K562 (cell line): ENCODE results near the gene GUCY1A1. TPM values are rescaled to one million over a fixed set of nuclear protein-coding genes. Genes with fewer than 3 reads are reported as not detected.

Experiments used
- ATAC-seq: fragments of 200-7000 bp; cut with Tn5 transposase; 3 replicates; pipeline ENCODE4 v1.9.1; 2020; ENCODE audit warnings: moderate library complexity
- BruUV-seq: library from RNA; stranded (reverse); fragments of 400-500 nt; replicated peaks from 2 replicates; lab custom pipeline; 2021; lab: Mats Ljungman, UMichigan
- CTCF ChIA-PET: fragments of 300-600 bp; formaldehyde crosslinking; extraction: SDS; loops from one replicate; lab custom pipeline; 2021; ENCODE audit warnings: low intra/inter-chr PET ratio; lab: Yijun Ruan, JAX
- POLR2A ChIA-PET: fragments of 300-600, 350-650 bp; sonication (Branson Sonifier 250); formaldehyde crosslinking; extraction: SDS; loops from one replicate; lab custom pipeline; 2021; ENCODE audit warnings: antibody characterized with exemption, inconsistent platforms; lab: Yijun Ruan, JAX
- DNase-seq, 4 experiments: peaks; one replicate each; pipeline versions ENCODE4 v3.0.0 to v3.0.0-alpha.2; 2011 to 2018; ENCODE audit warnings: low spot score in 3 of 4, mixed read lengths in 3 of 4; ENCODE audit errors: extremely low read depth in 1 of 4
- FAIRE-seq: peaks from 2 replicates; lab custom pipeline; 2011; peaks lifted over from hg19 to GRCh38; lab: Jason Lieb, UNC
- H2AFZ ChIP-seq: 2 replicates; pipeline ENCODE4 v1.6.0; 2011; ENCODE audit warnings: low read depth, low read length, control low read depth, inconsistent platforms
- H3K27ac ChIP-seq: fragments of 200-600 bp; 3 replicates; pipeline ENCODE4 v1.8.0; 2011; ENCODE audit warnings: low read depth, mild to moderate bottlenecking, control low read depth, inconsistent platforms, low read length, moderate library complexity, mixed read lengths; ENCODE audit errors: extremely low read depth
- H3K27me3 ChIP-seq, 2 experiments: fragments of 300-600 bp in 1 of 2; 2 replicates in 1 of 2; 3 replicates in 1 of 2; pipeline versions ENCODE4 v1.6.0 to v1.8.0; 2011; ENCODE audit warnings: inconsistent platforms in 2 of 2, low read length in 2 of 2, mild to moderate bottlenecking in 1 of 2, mixed read lengths in 1 of 2, moderate library complexity in 1 of 2; ENCODE audit not compliant: control insufficient read depth in 2 of 2, insufficient read depth in 2 of 2
- H3K36me3 ChIP-seq: fragments of 300-600 bp; 3 replicates; pipeline ENCODE4 v1.8.0; 2011; ENCODE audit warnings: mild to moderate bottlenecking, low read length, inconsistent platforms; ENCODE audit not compliant: control insufficient read depth, insufficient read depth
- H3K4me1 ChIP-seq, 2 experiments: fragments of 200-600 bp in 1 of 2; replicated peaks in 1 of 2; 2 replicates in 1 of 2; 3 replicates in 1 of 2; pipeline versions ENCODE4 v1.5.1 to v1.8.0; 2011; ENCODE audit warnings: inconsistent platforms in 2 of 2, low read length in 2 of 2, mild to moderate bottlenecking in 1 of 2, mixed read lengths in 1 of 2, moderate library complexity in 1 of 2; ENCODE audit not compliant: control insufficient read depth in 2 of 2, insufficient read depth in 2 of 2
- H3K4me2 ChIP-seq: 2 replicates; pipeline ENCODE4 v1.6.1; 2011; ENCODE audit warnings: low read length, control low read depth, inconsistent platforms, mixed read lengths; ENCODE audit not compliant: insufficient read depth
- H3K4me3 ChIP-seq: fragments of 200-600 bp; sonication (generic), shearing (Covaris generic); 2 replicates; pipeline ENCODE4 v1.5.1; 2016; ENCODE audit warnings: control low read depth, inconsistent platforms
- H3K79me2 ChIP-seq: fragments of 200-600 bp; 3 replicates; pipeline ENCODE4 v1.8.0; 2011; ENCODE audit warnings: low read length, inconsistent platforms; ENCODE audit not compliant: control insufficient read depth, insufficient read depth
- H3K9ac ChIP-seq, 2 experiments: 2 replicates each; pipeline versions ENCODE4 v1.6.0 to v1.6.1; 2011; ENCODE audit warnings: low read depth in 2 of 2, low read length in 2 of 2, control low read depth in 1 of 2, inconsistent platforms in 1 of 2, mild to moderate bottlenecking in 1 of 2, mixed read lengths in 1 of 2; ENCODE audit not compliant: insufficient read depth in 1 of 2
- H3K9me1 ChIP-seq: one replicate; pipeline ENCODE4 v1.6.0; 2011; ENCODE audit warnings: inconsistent platforms, mild to moderate bottlenecking, low read length, moderate library complexity; ENCODE audit not compliant: control insufficient read depth, insufficient read depth
- H3K9me3 ChIP-seq: replicated peaks from 2 replicates; pipeline ENCODE4 v1.5.1; 2011; ENCODE audit warnings: low read depth, low read length, inconsistent platforms; ENCODE audit not compliant: control insufficient read depth, insufficient read depth
- H4K20me1 ChIP-seq: replicated peaks from 2 replicates; pipeline ENCODE4 v1.6.1; 2011; ENCODE audit warnings: low read length, inconsistent platforms, mixed read lengths; ENCODE audit not compliant: control insufficient read depth, insufficient read depth
- DDX20 ChIP-seq: fragments of 450-650 bp; IDR thresholded peaks from 2 replicates; pipeline ENCODE4 v1.6.1; 2016; ENCODE audit warnings: missing genetic modification characterization, low read depth, mild to moderate bottlenecking, missing compliant biosample characterization, moderate library complexity
- HCFC1 ChIP-seq: IDR thresholded peaks from 2 replicates; pipeline ENCODE4 v1.6.1; 2012; ENCODE audit warnings: low read depth, low read length, improper control_type of control experiment
- HDAC3 ChIP-seq: fragments of 450-650 bp; IDR thresholded peaks from 2 replicates; pipeline ENCODE4 v1.6.1; 2018; ENCODE audit warnings: borderline replicate concordance, mild to moderate bottlenecking, moderate library complexity; ENCODE audit not compliant: partially characterized antibody
- KLF10 ChIP-seq: fragments of 250-450 bp; sonication (Bioruptor Pico); IDR thresholded peaks from 2 replicates; pipeline ENCODE4 v1.6.1; 2021; ENCODE audit warnings: matching md5 sums
- LCOR ChIP-seq: sonication (generic); formaldehyde crosslinking; IDR thresholded peaks from 2 replicates; pipeline ENCODE4 v1.8.0; 2022; ENCODE audit warnings: mild to moderate bottlenecking, missing genetic modification reagents
- MAFK ChIP-seq: IDR thresholded peaks from 2 replicates; pipeline ENCODE4 v1.6.1; 2011; ENCODE audit warnings: low read length, improper control_type of control experiment
- MCM3 ChIP-seq: fragments of 450-650 bp; IDR thresholded peaks from 2 replicates; pipeline ENCODE4 v1.6.1; 2016
- POLR2B ChIP-seq: fragments of 450-650 bp; IDR thresholded peaks from 2 replicates; pipeline ENCODE4 v1.6.1; 2018; ENCODE audit warnings: low read depth; ENCODE audit not compliant: partially characterized antibody
- PTTG1 ChIP-seq: fragments of 450-650 bp; IDR thresholded peaks from 2 replicates; pipeline ENCODE4 v1.6.1; 2016; ENCODE audit warnings: low read depth, mild to moderate bottlenecking, missing genetic modification characterization, missing compliant biosample characterization
- SRSF9 ChIP-seq: fragments of 200-400 bp; formaldehyde crosslinking; IDR thresholded peaks from 2 replicates; pipeline ENCODE4 v1.6.1; 2017; ENCODE audit warnings: low read depth, low read length, borderline replicate concordance
- XRCC5 ChIP-seq: fragments of 200-400 bp; formaldehyde crosslinking; IDR thresholded peaks from 2 replicates; pipeline ENCODE4 v1.6.1; 2017; ENCODE audit warnings: low read depth, mild to moderate bottlenecking, low read length
- ZBED1 ChIP-seq: IDR thresholded peaks from 2 replicates; pipeline ENCODE4 v1.6.1; 2014
- in situ Hi-C: fragments of 300-500 bp; cut with MboI; formaldehyde crosslinking; loops from 4 replicates; pipeline ENCODE4 v1.15.0; 2018; ENCODE audit warnings: inconsistent platforms, mixed read lengths
- intact Hi-C: fragments of 100-400 bp; cut with micrococcal nuclease; formaldehyde crosslinking; loops from 2 replicates; pipeline ENCODE4 v1.14.2; 2022
- polyA plus RNA-seq, 8 experiments: library from polyadenylated mRNA; depleted of rRNA in 4 of 8; stranded (reverse) in 5 of 8; unstranded in 3 of 8; fragments of >200 nt; fragmentation: Nextera tagmentation in 2 of 8; fragmentation: Illumina TruSeq in 1 of 8; extraction: Ambion mirVana in 2 of 8; extraction: Trizol in 1 of 8; gene quantifications; 2 replicates each; pipeline versions ENCODE4 v1.2.1 to v1.2.3, GENCODE V29; 2011 to 2014; ENCODE audit warnings: inconsistent platforms in 1 of 8, missing spikeins in 1 of 8
- total RNA-seq, 7 experiments: library from RNA; depleted of rRNA in 6 of 7; stranded (reverse); fragments of >200 nt in 6 of 7; fragmentation: Illumina TruSeq in 2 of 7; extraction: Trizol in 2 of 7; gene quantifications; 2 replicates each; pipeline versions ENCODE4 v1.2.1 to v1.2.3, GENCODE V29; 2011 to 2021; ENCODE audit warnings: low replicate concordance in 1 of 7

The GUCY1A1 gene
- total and polyA plus RNA-seq, 9 of the 15 experiments (the other 6 are each of a cell fraction or from before 2014, with no cell fraction given): not detected

- no peaks in the 10 kb centered on the region for H4K20me1 ChIP-seq
- H3K9ac ChIP-seq: no peak overlapping the region
- H3K36me3 ChIP-seq: no peaks in the 10 kb centered on the region
- H3K4me1 ChIP-seq: no peaks in the 10 kb centered on the region
- no peak overlapping the region for H3K4me3 ChIP-seq
- H3K79me2 ChIP-seq: no peaks in the 10 kb centered on the region
- in situ Hi-C loops: no loop called here
- intact Hi-C loops: no loop called here
- no peaks in the 10 kb centered on the region for H3K9me1 ChIP-seq
- ATAC-seq (no peak), DNase-seq (no peak), FAIRE-seq (no peak)
- no peak overlapping the region for H2AFZ ChIP-seq
- no peaks in the 10 kb centered on the region for H3K27me3 ChIP-seq
- H3K4me2 ChIP-seq: no peak overlapping the region
- ChIA-PET POLR2A (no interaction called here), CTCF (no interaction called here)
- no peaks in the 10 kb centered on the region for H3K9me3 ChIP-seq
- no TSS peak for BruUV-seq
- TF ChIP-seq POLR2B (no peak), KLF10 (CRISPR knock-in tag) (no peak), HCFC1 (no peak), PTTG1 (tag) (no peak), SRSF9 (no peak), HDAC3 (no peak), LCOR (CRISPR knock-in tag) (no peak), ZBED1 (no peak), MCM3 (no peak), DDX20 (tag) (no peak), XRCC5 (no peak), MAFK (no peak)
- no peak overlapping the region for H3K27ac ChIP-seq
These were observed 46.0 kb upstream of the GUCY1A1 start for GRCh38 chr4:155620637-155621036.
